IMR-90 (cell line): ENCODE results near the gene SLC6A3. TPM values are rescaled to one million over a fixed set of nuclear protein-coding genes. Genes with fewer than 3 reads are reported as not detected.

Source experiments
- ATAC-seq: fragments of 200-7000 bp; cut with Tn5 transposase; 2 replicates; pipeline ENCODE4 v1.9.1; 2020; ENCODE audit warnings: low read depth, mild to moderate bottlenecking, moderate library complexity
- BruUV-seq: library from RNA; stranded (reverse); fragments of 400-500 nt; replicated peaks from 2 replicates; lab custom pipeline; 2021; lab: Mats Ljungman, UMichigan
- CTCF ChIA-PET: fragments of 300-600 bp; formaldehyde crosslinking; extraction: SDS; loops from one replicate; lab custom pipeline; 2021; ENCODE audit warnings: antibody characterized with exemption; lab: Yijun Ruan, JAX
- POLR2A ChIA-PET: fragments of 300-600 bp; sonication (Branson Sonifier 250); formaldehyde crosslinking; loops from one replicate; lab custom pipeline; 2022; ENCODE audit warnings: antibody characterized with exemption; ENCODE audit not compliant: unreplicated experiment; lab: Charles Lee
- DNase-seq: peaks from one replicate; pipeline ENCODE4 v3.0.0; 2013
- H2AFZ ChIP-seq: replicated peaks from 2 replicates; pipeline ENCODE3; 2013; ENCODE audit warnings: low read length, mild to moderate bottlenecking; ENCODE audit not compliant: poor library complexity
- H2AK5ac ChIP-seq: 2 replicates; pipeline ENCODE4 v1.6.1; 2013; ENCODE audit warnings: low read depth, low read length, inconsistent platforms
- H2AK9ac ChIP-seq: replicated peaks from 2 replicates; pipeline ENCODE3; 2013; ENCODE audit warnings: mild to moderate bottlenecking, low read depth, low read length, moderate library complexity; ENCODE audit not compliant: poor library complexity
- H2BK120ac ChIP-seq: 2 replicates; pipeline ENCODE4 v1.6.1; 2013; ENCODE audit warnings: low read depth, low read length, inconsistent platforms
- H2BK15ac ChIP-seq: 3 replicates; pipeline ENCODE4 v1.6.1; 2013; ENCODE audit warnings: low read depth, low read length, inconsistent platforms
- H2BK20ac ChIP-seq: 2 replicates; pipeline ENCODE4 v1.6.1; 2013; ENCODE audit warnings: low read depth, mild to moderate bottlenecking, inconsistent platforms, low read length, moderate library complexity
- H2BK5ac ChIP-seq: 2 replicates; pipeline ENCODE4 v1.6.1; 2013; ENCODE audit warnings: mild to moderate bottlenecking, low read depth, low read length, inconsistent platforms; ENCODE audit not compliant: poor library complexity, severe bottlenecking
- H3K14ac ChIP-seq: replicated peaks from 2 replicates; pipeline ENCODE4 v1.6.1; 2013; ENCODE audit warnings: low read depth, low read length, inconsistent platforms
- H3K18ac ChIP-seq: 2 replicates; pipeline ENCODE4 v1.6.1; 2013; ENCODE audit warnings: low read depth, low read length, control low read depth
- H3K23ac ChIP-seq: 2 replicates; pipeline ENCODE4 v1.6.1; 2013; ENCODE audit warnings: low read depth, low read length, inconsistent platforms
- H3K27ac ChIP-seq: 2 replicates; pipeline ENCODE4 v1.5.1; 2013; ENCODE audit warnings: mild to moderate bottlenecking, control low read depth, low read length; ENCODE audit not compliant: insufficient read depth
- H3K27me3 ChIP-seq: 2 replicates; pipeline ENCODE4 v1.6.1; 2013; ENCODE audit warnings: low read length; ENCODE audit not compliant: control insufficient read depth, insufficient read depth
- H3K36me3 ChIP-seq: 2 replicates; pipeline ENCODE4 v1.6.1; 2013; ENCODE audit warnings: low read length, mixed read lengths; ENCODE audit not compliant: control insufficient read depth, insufficient read depth
- H3K4ac ChIP-seq: 2 replicates; pipeline ENCODE4 v1.6.1; 2013; ENCODE audit warnings: low read depth, low read length, inconsistent platforms
- H3K4me1 ChIP-seq: 2 replicates; pipeline ENCODE4 v1.6.1; 2013; ENCODE audit warnings: low read length, mixed read lengths; ENCODE audit not compliant: control insufficient read depth, insufficient read depth
- H3K4me2 ChIP-seq: 2 replicates; pipeline ENCODE4 v1.6.1; 2013; ENCODE audit warnings: low read depth, mild to moderate bottlenecking, control low read depth, low read length, moderate library complexity
- H3K4me3 ChIP-seq: 2 replicates; pipeline ENCODE4 v1.5.1; 2013; ENCODE audit warnings: low read depth, mild to moderate bottlenecking, control low read depth, low read length, moderate library complexity; ENCODE audit not compliant: insufficient read depth
- H3K56ac ChIP-seq: 2 replicates; pipeline ENCODE4 v1.6.1; 2013; ENCODE audit warnings: low read length, inconsistent platforms; ENCODE audit not compliant: insufficient read depth; ENCODE audit errors: extremely low read depth
- H3K79me1 ChIP-seq, 2 experiments: 2 replicates each; pipeline ENCODE4 v1.6.1; 2013; ENCODE audit warnings: low read length in 2 of 2, inconsistent platforms in 1 of 2, low read depth in 1 of 2
- H3K9ac ChIP-seq: 2 replicates; pipeline ENCODE4 v1.6.1; 2013; ENCODE audit warnings: low read depth, low read length, control low read depth
- H3K9me1 ChIP-seq: 2 replicates; pipeline ENCODE4 v1.6.1; 2013; ENCODE audit warnings: low read length, inconsistent platforms; ENCODE audit not compliant: insufficient read depth
- H3K9me3 ChIP-seq: 2 replicates; pipeline ENCODE4 v1.6.1; 2013; ENCODE audit warnings: low read length; ENCODE audit not compliant: control insufficient read depth, insufficient read depth
- H4K20me1 ChIP-seq: 2 replicates; pipeline ENCODE4 v1.6.1; 2013; ENCODE audit warnings: low read length, inconsistent platforms; ENCODE audit not compliant: insufficient read depth
- H4K5ac ChIP-seq: 2 replicates; pipeline ENCODE4 v1.6.1; 2013; ENCODE audit warnings: mild to moderate bottlenecking, low read depth, low read length, control low read depth
- H4K8ac ChIP-seq, 2 experiments: 2 replicates each; pipeline ENCODE4 v1.6.1; 2013; ENCODE audit warnings: low read depth in 2 of 2, low read length in 2 of 2, control low read depth in 1 of 2, inconsistent platforms in 1 of 2
- H4K91ac ChIP-seq: 2 replicates; pipeline ENCODE4 v1.6.1; 2013; ENCODE audit warnings: low read depth, low read length, inconsistent platforms; ENCODE audit not compliant: insufficient read depth
- BHLHE40 ChIP-seq: fragments of 150-350 bp; IDR thresholded peaks from 2 replicates; pipeline ENCODE4 v1.6.1; 2016; ENCODE audit warnings: mild to moderate bottlenecking, low read depth, low read length
- CEBPB ChIP-seq: IDR thresholded peaks from 2 replicates; pipeline ENCODE4 v1.6.1; 2012; ENCODE audit warnings: low read depth, low read length, improper control_type of control experiment
- CHD1 ChIP-seq: IDR thresholded peaks from 2 replicates; pipeline ENCODE4 v1.6.1; 2012; ENCODE audit warnings: low read depth, low read length, improper control_type of control experiment
- FOS ChIP-seq: fragments of 150-350 bp; IDR thresholded peaks from 2 replicates; pipeline ENCODE4 v1.6.1; 2016; ENCODE audit warnings: low read depth, low read length
- MAFK ChIP-seq: IDR thresholded peaks from 2 replicates; pipeline ENCODE4 v1.6.1; 2012; ENCODE audit warnings: low read depth, low read length, improper control_type of control experiment
- MAZ ChIP-seq: IDR thresholded peaks from 2 replicates; pipeline ENCODE4 v1.6.1; 2012; ENCODE audit warnings: low read depth, mild to moderate bottlenecking, low read length, improper control_type of control experiment, moderate library complexity, borderline replicate concordance
- MXI1 ChIP-seq: IDR thresholded peaks from 2 replicates; pipeline ENCODE4 v1.6.1; 2012; ENCODE audit warnings: low read depth, mild to moderate bottlenecking, low read length, moderate library complexity, borderline replicate concordance
- NFE2L2 ChIP-seq: fragments of 150-350 bp; IDR thresholded peaks from 2 replicates; pipeline ENCODE4 v1.6.1; 2016; ENCODE audit warnings: low read depth, mild to moderate bottlenecking, low read length
- POLR2A ChIP-seq: IDR thresholded peaks from 2 replicates; pipeline ENCODE4 v1.6.1; 2012; ENCODE audit warnings: mild to moderate bottlenecking, low read depth, low read length
- RAD21 ChIP-seq: IDR thresholded peaks from 2 replicates; pipeline ENCODE4 v1.6.1; 2012; ENCODE audit warnings: low read length, improper control_type of control experiment
- RCOR1 ChIP-seq: IDR thresholded peaks from 2 replicates; pipeline ENCODE4 v1.6.1; 2012; ENCODE audit warnings: mild to moderate bottlenecking, low read length, improper control_type of control experiment; ENCODE audit not compliant: insufficient replicate concordance
- RFX5 ChIP-seq: IDR thresholded peaks from 2 replicates; pipeline ENCODE4 v1.8.0; 2012; ENCODE audit warnings: low read depth, mild to moderate bottlenecking, low read length, moderate library complexity
- SMC3 ChIP-seq: fragments of 150-350 bp; IDR thresholded peaks from 2 replicates; pipeline ENCODE4 v1.6.1; 2016; ENCODE audit warnings: low read depth, mild to moderate bottlenecking, antibody characterized with exemption, low read length, moderate library complexity
- WGBS, 2 experiments: methylation state at CpG; one replicate each; pipeline versions ENCODE4 v1.1.5 to v1.1.7; 2013; ENCODE audit warnings: missing lambda C conversion rate in 2 of 2; ENCODE audit not compliant: insufficient read length in 1 of 2; ENCODE audit errors: extremely low coverage in 2 of 2; 5-methylcytosine and 5-hydroxymethylcytosine counted together
- dilution Hi-C: fragments of 300-500 bp; cut with HindIII; formaldehyde crosslinking; loops from one replicate; pipeline ENCODE4 v1.14.3; 2018; ENCODE audit warnings: low sequenced_read_pairs; ENCODE audit not compliant: unreplicated experiment
- in situ Hi-C: fragments of 300-500 bp; cut with MboI; formaldehyde crosslinking; loops from 3 replicates; pipeline ENCODE4 v1.14.3; 2019; ENCODE audit warnings: low sequenced_read_pairs, inconsistent platforms, mixed read lengths
- intact Hi-C: fragments of 100-400 bp; cut with micrococcal nuclease; formaldehyde crosslinking; loops from 2 replicates; pipeline ENCODE4 v1.10.0; 2022
- polyA plus RNA-seq, 3 experiments: library from polyadenylated mRNA; depleted of rRNA; stranded (reverse); fragments of >200 nt; gene quantifications; 2 replicates each; pipeline ENCODE4 v1.2.3, GENCODE V29; 2012; ENCODE audit warnings: low replicate concordance in 1 of 3
- total RNA-seq: library from RNA; depleted of rRNA; stranded (reverse); fragments of >200 nt; gene quantifications from 2 replicates; pipeline ENCODE4 v1.2.3, GENCODE V29; 2012
- TF ChIP-seq, protein P1 (sequence below): fragments of 150-350 bp; IDR thresholded peaks from 2 replicates; pipeline ENCODE4 v1.6.1; 2016; ENCODE audit warnings: low read depth, mild to moderate bottlenecking, low read length, moderate library complexity, borderline replicate concordance
- TF ChIP-seq, protein P2 (sequence below): conservative IDR thresholded peaks from 2 replicates; pipeline ENCODE4 v1.5.1; 2012; ENCODE audit warnings: mild to moderate bottlenecking, low read depth, low read length, improper control_type of control experiment

SLC6A3 gene
- total and polyA plus RNA-seq, 2 of the 4 experiments (the other 2 are of a cell fraction): not detected

DNA sequence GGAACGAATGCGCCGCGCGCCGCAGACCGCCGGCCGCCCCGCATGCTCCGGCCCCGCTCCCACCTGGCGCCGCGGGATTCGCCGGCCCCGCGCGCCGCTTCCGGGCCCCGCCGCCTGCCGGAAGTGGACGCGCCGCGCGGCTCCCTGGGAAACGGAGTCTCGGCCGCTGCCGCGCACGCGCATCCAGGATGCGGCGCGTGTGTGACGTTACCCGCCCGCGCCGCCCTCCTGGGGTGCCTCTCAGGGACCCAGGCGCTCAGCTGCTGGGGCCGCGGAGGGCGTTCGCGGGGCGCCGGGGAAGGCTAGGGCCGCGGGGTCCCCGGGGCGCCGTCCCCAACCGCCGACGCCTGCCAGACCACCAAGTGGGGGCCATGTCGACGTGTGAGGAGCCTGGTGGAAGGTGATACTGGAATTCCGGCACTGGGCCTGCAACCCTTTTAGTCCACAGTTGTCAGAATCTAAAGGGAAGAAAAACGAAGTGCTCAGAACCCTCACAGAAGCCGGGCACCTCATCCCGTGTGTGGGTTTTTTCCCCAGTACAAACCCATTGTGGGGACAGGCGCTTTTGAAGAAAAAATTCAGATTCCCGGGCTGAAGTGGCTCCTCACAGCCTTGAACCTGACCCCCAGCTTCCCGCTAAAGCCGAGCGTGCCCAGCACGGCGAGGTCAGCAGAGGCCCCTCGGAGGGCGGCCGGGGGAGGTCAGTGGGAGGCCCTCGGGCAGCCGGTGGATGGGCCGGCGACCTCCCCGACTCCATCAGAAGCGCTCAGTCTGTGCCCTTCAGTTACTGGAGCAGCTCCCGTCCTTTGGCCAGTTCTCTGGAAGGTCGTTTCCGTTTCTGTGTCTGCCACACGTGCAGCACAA, 100.0 kb downstream of the SLC6A3 start, which contains the start of gene CLPTM1L:
Gene CLPTM1L, minus strand, starts transcription at position 125 of the 864 bp plus-strand sequence. CDS start 258 bp downstream, outside the sequence.
- peak within 1 kb of the TSS; percentile 98 for H3K4me3 ChIP-seq
- H2BK120ac ChIP-seq: no peak within 1 kb of the TSS
- peak within 1 kb of the TSS; percentile 96 for H2AFZ ChIP-seq
- no peak within 1 kb of the TSS for H2BK20ac ChIP-seq
- H3K27me3 ChIP-seq: no peaks in the 10 kb centered on the region
- H3K56ac ChIP-seq: peak within 1 kb of the TSS; percentile 87
- H4K8ac ChIP-seq: peak within 1 kb of the TSS; percentile 96 to 97
- H3K9me3 ChIP-seq: no peaks in the 10 kb centered on the region
- H3K18ac ChIP-seq: no peak within 1 kb of the TSS; the same call in 1 of the 2 replicates
- H2BK15ac ChIP-seq: no peak within 1 kb of the TSS
- peak within 1 kb of the TSS; percentile 56 for H2BK5ac ChIP-seq
- peaks cover 11 to 29% of the 10 kb centered on the region in 2 experiments for H3K79me1 ChIP-seq
- H3K27ac ChIP-seq: peak within 1 kb of the TSS; percentile 92
- peak within 1 kb of the TSS; percentile 83 for H3K14ac ChIP-seq
- peak within 1 kb of the TSS; percentile 95 for H4K5ac ChIP-seq
- peak; percentile 94 for ATAC-seq
- H4K91ac ChIP-seq: peak within 1 kb of the TSS; percentile 17; the same call in 1 of the 2 replicates
- peak within 1 kb of the TSS; percentile 69; the same call in 1 of the 2 replicates for H3K23ac ChIP-seq
- no peaks in the 10 kb centered on the region for H3K9me1 ChIP-seq
- in situ Hi-C loops (no loop called here), intact Hi-C loops (loop anchor here (2.0 kb wide), 1 partner anchor 300 kb away; no protein-coding TSS in a partner anchor), dilution Hi-C loops (no loop called here)
- H3K36me3 ChIP-seq: peaks cover 16% of the 10 kb centered on the region
- WGBS, 2 experiments: 0% methylated on average over 43 of the region's 87 CpGs; no CpG with 5 or more reads in 1 of the 2 experiments
- ChIA-PET POLR2A (no interaction called here), CTCF (no interaction called here)
- peak; percentile 81 for DNase-seq
- H2AK9ac ChIP-seq: peak within 1 kb of the TSS; percentile 96
- peak within 1 kb of the TSS; percentile 99 for H3K4me2 ChIP-seq
- no TSS peak for BruUV-seq
- no peaks in the 10 kb centered on the region for H4K20me1 ChIP-seq
- H3K4me1 ChIP-seq: peaks cover 8% of the 10 kb centered on the region; the same call in 1 of the 2 replicates
- H3K4ac ChIP-seq: peak within 1 kb of the TSS; percentile 92
- peak within 1 kb of the TSS; percentile 94 for H3K9ac ChIP-seq
- H2AK5ac ChIP-seq: peak within 1 kb of the TSS; percentile 91
- TF ChIP-seq FOS (no peak), MAZ (peak; percentile 74; the same call in 1 of the 2 replicates), BHLHE40 (no peak), CEBPB (no peak), NFE2L2 (no peak), RCOR1 (no peak), RFX5 (no peak), SMC3 (no peak), MAFK (no peak), MXI1 (peak; percentile 96), CHD1 (no peak), RAD21 (no peak), POLR2A (peak; percentile 87)
- TF ChIP-seq, protein P1, sequence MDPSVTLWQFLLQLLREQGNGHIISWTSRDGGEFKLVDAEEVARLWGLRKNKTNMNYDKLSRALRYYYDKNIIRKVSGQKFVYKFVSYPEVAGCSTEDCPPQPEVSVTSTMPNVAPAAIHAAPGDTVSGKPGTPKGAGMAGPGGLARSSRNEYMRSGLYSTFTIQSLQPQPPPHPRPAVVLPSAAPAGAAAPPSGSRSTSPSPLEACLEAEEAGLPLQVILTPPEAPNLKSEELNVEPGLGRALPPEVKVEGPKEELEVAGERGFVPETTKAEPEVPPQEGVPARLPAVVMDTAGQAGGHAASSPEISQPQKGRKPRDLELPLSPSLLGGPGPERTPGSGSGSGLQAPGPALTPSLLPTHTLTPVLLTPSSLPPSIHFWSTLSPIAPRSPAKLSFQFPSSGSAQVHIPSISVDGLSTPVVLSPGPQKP: 0 out of 2 replicates have a peak, but pooled peaks have one; percentile 13
- TF ChIP-seq, protein P2, sequence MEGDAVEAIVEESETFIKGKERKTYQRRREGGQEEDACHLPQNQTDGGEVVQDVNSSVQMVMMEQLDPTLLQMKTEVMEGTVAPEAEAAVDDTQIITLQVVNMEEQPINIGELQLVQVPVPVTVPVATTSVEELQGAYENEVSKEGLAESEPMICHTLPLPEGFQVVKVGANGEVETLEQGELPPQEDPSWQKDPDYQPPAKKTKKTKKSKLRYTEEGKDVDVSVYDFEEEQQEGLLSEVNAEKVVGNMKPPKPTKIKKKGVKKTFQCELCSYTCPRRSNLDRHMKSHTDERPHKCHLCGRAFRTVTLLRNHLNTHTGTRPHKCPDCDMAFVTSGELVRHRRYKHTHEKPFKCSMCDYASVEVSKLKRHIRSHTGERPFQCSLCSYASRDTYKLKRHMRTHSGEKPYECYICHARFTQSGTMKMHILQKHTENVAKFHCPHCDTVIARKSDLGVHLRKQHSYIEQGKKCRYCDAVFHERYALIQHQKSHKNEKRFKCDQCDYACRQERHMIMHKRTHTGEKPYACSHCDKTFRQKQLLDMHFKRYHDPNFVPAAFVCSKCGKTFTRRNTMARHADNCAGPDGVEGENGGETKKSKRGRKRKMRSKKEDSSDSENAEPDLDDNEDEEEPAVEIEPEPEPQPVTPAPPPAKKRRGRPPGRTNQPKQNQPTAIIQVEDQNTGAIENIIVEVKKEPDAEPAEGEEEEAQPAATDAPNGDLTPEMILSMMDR: no peak
